HepG2 (cell line): ENCODE measurements around the gene FRS2. TPM values are rescaled to one million over a fixed set of nuclear protein-coding genes. Genes with fewer than 3 reads are reported as not detected.
A peak's percentile ranks its signal among the peaks of the same experiment; 100 is the strongest.

Experiments used
- ATAC-seq: fragments of 200-7000 bp; cut with Tn5 transposase; 3 replicates; pipeline ENCODE4 v1.9.1; 2020; ENCODE audit warnings: mild to moderate bottlenecking, moderate library complexity
- BruUV-seq: library from RNA; stranded (reverse); fragments of 400-500 nt; replicated peaks from 2 replicates; lab custom pipeline; 2021; lab: Mats Ljungman, UMichigan
- CTCF ChIA-PET: fragments of 300-600 bp; formaldehyde crosslinking; extraction: SDS; loops from one replicate; lab custom pipeline; 2021; ENCODE audit warnings: low total read pairs, inconsistent platforms, low intra/inter-chr PET ratio; lab: Yijun Ruan, JAX
- POLR2A ChIA-PET: fragments of 350-600 bp; sonication (Branson Sonifier 250); formaldehyde crosslinking; loops from one replicate; lab custom pipeline; 2020; ENCODE audit warnings: antibody characterized with exemption, inconsistent platforms; lab: Yijun Ruan, JAX
- DNase-seq: peaks from one replicate; pipeline ENCODE4 v3.0.0-alpha.2; 2015; ENCODE audit warnings: low spot score
- FAIRE-seq: peaks from 3 replicates; lab custom pipeline; 2011; peaks lifted over from hg19 to GRCh38; lab: Jason Lieb, UNC
- H2AFZ ChIP-seq: one replicate; pipeline ENCODE4 v1.6.1; 2011; ENCODE audit warnings: low read length, inconsistent platforms
- H3K27ac ChIP-seq: fragments of 300-600 bp; 3 replicates; pipeline ENCODE4 v1.8.0; 2011; ENCODE audit warnings: mixed run types, mild to moderate bottlenecking, mixed read lengths, low read length, inconsistent platforms; ENCODE audit not compliant: insufficient read depth; ENCODE audit errors: extremely low read length
- H3K27me3 ChIP-seq, 2 experiments: fragments of 200-600 bp in 1 of 2; 2 replicates in 1 of 2; 3 replicates in 1 of 2; pipeline versions ENCODE4 v1.6.0 to v1.8.0; 2011; ENCODE audit warnings: low read length in 2 of 2, mild to moderate bottlenecking in 2 of 2, moderate library complexity in 2 of 2, inconsistent platforms in 1 of 2; ENCODE audit not compliant: insufficient read depth in 2 of 2, control insufficient read depth in 1 of 2
- H3K36me3 ChIP-seq, 2 experiments: fragments of 200-600 bp in 1 of 2; replicated peaks in 1 of 2; 2 replicates in 1 of 2; 3 replicates in 1 of 2; pipeline versions ENCODE4 v1.5.1 to v1.8.0; 2011; ENCODE audit warnings: low read length in 2 of 2, inconsistent platforms in 1 of 2; ENCODE audit not compliant: insufficient read depth in 2 of 2, control insufficient read depth in 1 of 2
- H3K4me1 ChIP-seq: 2 replicates; pipeline ENCODE4 v1.5.1; 2012; ENCODE audit warnings: low read length, inconsistent platforms; ENCODE audit not compliant: insufficient read depth
- H3K4me2 ChIP-seq: 2 replicates; pipeline ENCODE4 v1.6.0; 2011; ENCODE audit warnings: low read depth, low read length, inconsistent platforms
- H3K4me3 ChIP-seq, 3 experiments: fragments of 200-600 bp in 1 of 3; sonication (generic), shearing (Covaris generic) in 1 of 3; replicated peaks in 1 of 3; 2 replicates each; pipeline ENCODE4 v1.5.1; 2011 to 2016; ENCODE audit warnings: low read length in 3 of 3, inconsistent platforms in 2 of 3, low read depth in 2 of 3, mild to moderate bottlenecking in 2 of 3, control low read depth in 1 of 3, mixed read lengths in 1 of 3; ENCODE audit not compliant: insufficient read depth in 1 of 3
- H3K79me2 ChIP-seq: one replicate; pipeline ENCODE4 v1.6.1; 2011; ENCODE audit warnings: low read length, inconsistent platforms; ENCODE audit not compliant: insufficient read depth
- H3K9ac ChIP-seq: 2 replicates; pipeline ENCODE4 v1.6.0; 2011; ENCODE audit warnings: mild to moderate bottlenecking, low read depth, low read length, inconsistent platforms; ENCODE audit not compliant: insufficient read depth
- H3K9me3 ChIP-seq: 2 replicates; pipeline ENCODE4 v1.5.1; 2012; ENCODE audit warnings: mild to moderate bottlenecking, low read length
- H4K20me1 ChIP-seq: 2 replicates; pipeline ENCODE4 v1.6.0; 2011; ENCODE audit warnings: inconsistent platforms, mild to moderate bottlenecking, low read length, moderate library complexity; ENCODE audit not compliant: insufficient read depth
- NR2F6 ChIP-seq, 2 experiments: IDR thresholded peaks; 2 replicates each; pipeline ENCODE4 v1.6.1; 2016; ENCODE audit warnings: antibody characterized with exemption in 1 of 2, mild to moderate bottlenecking in 1 of 2
- SIX4 ChIP-seq: sonication (generic); formaldehyde crosslinking; IDR thresholded peaks from 2 replicates; pipeline ENCODE4 v1.4.0; 2020; ENCODE audit warnings: missing genetic modification reagents
- WGBS: methylation state at CpG from one replicate; pipeline ENCODE4 v1.1.6; 2017; ENCODE audit warnings: low lambda C conversion rate; 5-methylcytosine and 5-hydroxymethylcytosine counted together
- in situ Hi-C: cut with HindIII; loops from 2 replicates; pipeline ENCODE4 v1.10.0; 2017; ENCODE audit warnings: low pct_unique_long_range_greater_than_20kb; ENCODE audit not compliant: extremely low pct_ligation_motif_present
- intact Hi-C: fragments of 100-400 bp; cut with micrococcal nuclease; formaldehyde crosslinking; loops from one replicate; pipeline ENCODE4 v1.10.0; 2022; ENCODE audit not compliant: unreplicated experiment
- polyA plus RNA-seq, 8 experiments: library from polyadenylated mRNA; depleted of rRNA in 3 of 8; stranded (reverse) in 7 of 8; unstranded in 1 of 8; fragments of >200 nt; fragmentation: Illumina TruSeq in 4 of 8; extraction: Trizol in 4 of 8; gene quantifications; 2 replicates each; pipeline versions ENCODE4 v1.2.1 to v1.2.3, GENCODE V29; 2011 to 2016; ENCODE audit warnings: low read depth in 4 of 8, missing spikeins in 1 of 8, mixed read lengths in 1 of 8; ENCODE audit not compliant: insufficient read depth in 1 of 8
- total RNA-seq, 5 experiments: library from RNA; depleted of rRNA; stranded (reverse); fragments of >200 nt; fragmentation: Illumina TruSeq; extraction: Trizol; gene quantifications; 2 replicates each; pipeline ENCODE4 v1.2.3, GENCODE V29; 2016; ENCODE audit warnings: low read depth in 1 of 5
- TF ChIP-seq, protein P1 (sequence below): sonication (generic); formaldehyde crosslinking; IDR thresholded peaks from 2 replicates; pipeline ENCODE4 v1.4.0; 2020; ENCODE audit warnings: missing genetic modification reagents, borderline replicate concordance

Gene FRS2
- total and polyA plus RNA-seq, 2 of the 13 experiments (the other 11 are each of a cell fraction or from before 2014, with no cell fraction given), result 8.3 to 16.8 TPM

DNA sequence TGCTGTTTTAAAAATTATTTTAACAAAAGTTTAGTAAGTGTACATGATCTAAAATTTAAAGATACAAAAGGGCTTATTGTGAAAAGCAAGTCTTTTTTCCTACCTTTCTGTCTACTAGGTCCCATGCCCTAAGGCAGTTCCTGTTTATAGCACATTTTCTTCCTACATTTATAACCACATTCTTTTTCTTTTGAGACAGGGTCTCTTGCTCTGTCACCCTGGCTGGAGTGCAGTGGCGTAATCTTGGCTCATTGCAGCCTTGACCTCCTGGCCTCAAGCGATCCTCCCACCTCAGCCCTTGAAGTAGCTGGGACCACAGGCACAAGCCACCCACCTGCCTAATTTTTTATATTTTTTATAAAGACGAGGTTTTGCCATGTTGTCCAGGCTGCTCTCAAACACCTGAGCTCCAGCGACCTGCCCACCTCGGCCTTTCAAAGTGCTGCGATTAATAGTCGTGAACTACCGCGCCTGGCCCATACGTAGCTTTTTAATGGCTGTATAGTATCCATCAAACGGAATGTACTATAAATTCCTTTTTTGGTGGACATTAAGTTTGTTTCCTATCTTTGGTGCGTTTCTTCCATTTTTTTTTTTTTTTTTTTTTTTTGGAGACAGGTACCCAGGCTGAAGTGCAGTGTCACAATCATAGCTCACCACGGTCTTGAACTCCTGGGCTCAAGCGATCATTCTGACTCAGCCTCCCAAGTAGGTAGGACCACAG is 20.9 kb downstream of the FRS2 start:
- POLR2A ChIA-PET, result no interaction called here
- H3K4me2 ChIP-seq, result no peak overlapping the region
- DNase-seq, result no peak
- no peaks in the 10 kb centered on the region for H4K20me1 ChIP-seq
- 88% methylated on average over 14 of the region's 14 CpGs for WGBS
- H3K79me2 ChIP-seq, result peaks cover 94% of the 10 kb centered on the region
- no peak overlapping the region for H3K4me3 ChIP-seq
- CTCF ChIA-PET, result no interaction called here
- H3K4me1 ChIP-seq, result peaks cover 33% of the 10 kb centered on the region
- H2AFZ ChIP-seq, result no peak overlapping the region
- in situ Hi-C loops (no loop called here), intact Hi-C loops (no loop called here)
- H3K27me3 ChIP-seq, result no peaks in the 10 kb centered on the region; a peak in 1 of 5 replicates
- ATAC-seq, result no peak
- no TSS peak for BruUV-seq
- H3K27ac ChIP-seq, result peak overlapping the region; percentile 14
- H3K9ac ChIP-seq, result no peak overlapping the region
- no peak for FAIRE-seq
- peaks cover 6% of the 10 kb centered on the region; the same call in 1 of the 2 replicates for H3K9me3 ChIP-seq
- TF ChIP-seq NR2F6 (IDR thresholded peaks at IDR 0.05), result no peak
- peak; percentile 49; the same call in 1 of the 2 replicates for TF ChIP-seq NR2F6 (CRISPR knock-in tag; IDR thresholded peaks at IDR 0.05)
- TF ChIP-seq SIX4 (CRISPR knock-in tag), result no peak
- TF ChIP-seq, protein P1, sequence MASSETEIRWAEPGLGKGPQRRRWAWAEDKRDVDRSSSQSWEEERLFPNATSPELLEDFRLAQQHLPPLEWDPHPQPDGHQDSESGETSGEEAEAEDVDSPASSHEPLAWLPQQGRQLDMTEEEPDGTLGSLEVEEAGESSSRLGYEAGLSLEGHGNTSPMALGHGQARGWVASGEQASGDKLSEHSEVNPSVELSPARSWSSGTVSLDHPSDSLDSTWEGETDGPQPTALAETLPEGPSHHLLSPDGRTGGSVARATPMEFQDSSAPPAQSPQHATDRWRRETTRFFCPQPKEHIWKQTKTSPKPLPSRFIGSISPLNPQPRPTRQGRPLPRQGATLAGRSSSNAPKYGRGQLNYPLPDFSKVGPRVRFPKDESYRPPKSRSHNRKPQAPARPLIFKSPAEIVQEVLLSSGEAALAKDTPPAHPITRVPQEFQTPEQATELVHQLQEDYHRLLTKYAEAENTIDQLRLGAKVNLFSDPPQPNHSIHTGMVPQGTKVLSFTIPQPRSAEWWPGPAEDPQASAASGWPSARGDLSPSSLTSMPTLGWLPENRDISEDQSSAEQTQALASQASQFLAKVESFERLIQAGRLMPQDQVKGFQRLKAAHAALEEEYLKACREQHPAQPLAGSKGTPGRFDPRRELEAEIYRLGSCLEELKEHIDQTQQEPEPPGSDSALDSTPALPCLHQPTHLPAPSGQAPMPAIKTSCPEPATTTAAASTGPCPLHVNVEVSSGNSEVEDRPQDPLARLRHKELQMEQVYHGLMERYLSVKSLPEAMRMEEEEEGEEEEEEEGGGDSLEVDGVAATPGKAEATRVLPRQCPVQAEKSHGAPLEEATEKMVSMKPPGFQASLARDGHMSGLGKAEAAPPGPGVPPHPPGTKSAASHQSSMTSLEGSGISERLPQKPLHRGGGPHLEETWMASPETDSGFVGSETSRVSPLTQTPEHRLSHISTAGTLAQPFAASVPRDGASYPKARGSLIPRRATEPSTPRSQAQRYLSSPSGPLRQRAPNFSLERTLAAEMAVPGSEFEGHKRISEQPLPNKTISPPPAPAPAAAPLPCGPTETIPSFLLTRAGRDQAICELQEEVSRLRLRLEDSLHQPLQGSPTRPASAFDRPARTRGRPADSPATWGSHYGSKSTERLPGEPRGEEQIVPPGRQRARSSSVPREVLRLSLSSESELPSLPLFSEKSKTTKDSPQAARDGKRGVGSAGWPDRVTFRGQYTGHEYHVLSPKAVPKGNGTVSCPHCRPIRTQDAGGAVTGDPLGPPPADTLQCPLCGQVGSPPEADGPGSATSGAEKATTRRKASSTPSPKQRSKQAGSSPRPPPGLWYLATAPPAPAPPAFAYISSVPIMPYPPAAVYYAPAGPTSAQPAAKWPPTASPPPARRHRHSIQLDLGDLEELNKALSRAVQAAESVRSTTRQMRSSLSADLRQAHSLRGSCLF, result no peak
- H3K36me3 ChIP-seq, result peaks cover 0 to 2% of the 10 kb centered on the region in 2 experiments; a peak in 3 of 5 replicates
